Mesendoderm (in vitro differentiated cells): ENCODE data around the gene SRSF10.

Source experiments
- DNase-seq: peaks from one replicate; pipeline ENCODE4 v3.0.0; 2013
- H2AK5ac ChIP-seq: 2 replicates; pipeline ENCODE4 v1.6.1; 2013; ENCODE audit warnings: low read length, inconsistent platforms
- H2BK120ac ChIP-seq: 2 replicates; pipeline ENCODE4 v1.6.1; 2013; ENCODE audit warnings: low read depth, mild to moderate bottlenecking, low read length, moderate library complexity, mixed read lengths
- H2BK15ac ChIP-seq: replicated peaks from 2 replicates; pipeline ENCODE4 v1.6.1; 2013; ENCODE audit warnings: low read depth, mild to moderate bottlenecking, moderate library complexity
- H2BK5ac ChIP-seq: 2 replicates; pipeline ENCODE4 v1.6.1; 2013; ENCODE audit warnings: low read length, inconsistent platforms
- H3K18ac ChIP-seq: 2 replicates; pipeline ENCODE4 v1.6.1; 2013; ENCODE audit warnings: mild to moderate bottlenecking, low read length, mixed read lengths
- H3K23ac ChIP-seq: one replicate; pipeline ENCODE4 v1.6.1; 2013; ENCODE audit warnings: low read length
- H3K27ac ChIP-seq: 2 replicates; pipeline ENCODE4 v1.5.1; 2013; ENCODE audit warnings: low read depth, mild to moderate bottlenecking, inconsistent platforms, low read length, moderate library complexity
- H3K27me3 ChIP-seq: 2 replicates; pipeline ENCODE4 v1.6.1; 2013; ENCODE audit warnings: low read length, control low read depth, mild to moderate bottlenecking, inconsistent platforms; ENCODE audit not compliant: insufficient read depth, poor library complexity
- H3K36me3 ChIP-seq: 2 replicates; pipeline ENCODE4 v1.6.1; 2013; ENCODE audit warnings: low read length, inconsistent platforms; ENCODE audit not compliant: control insufficient read depth, insufficient read depth
- H3K4ac ChIP-seq: one replicate; pipeline ENCODE4 v1.6.1; 2013; ENCODE audit warnings: low read depth, mild to moderate bottlenecking, low read length, moderate library complexity
- H3K4me1 ChIP-seq: 2 replicates; pipeline ENCODE4 v1.6.1; 2013; ENCODE audit warnings: low read depth, low read length, inconsistent platforms; ENCODE audit not compliant: control insufficient read depth
- H3K4me2 ChIP-seq: 2 replicates; pipeline ENCODE4 v1.6.1; 2013; ENCODE audit warnings: low read length
- H3K4me3 ChIP-seq: 2 replicates; pipeline ENCODE4 v1.5.1; 2013; ENCODE audit warnings: mild to moderate bottlenecking, low read length
- H3K56ac ChIP-seq: one replicate; pipeline ENCODE4 v1.6.1; 2013; ENCODE audit warnings: low read length
- H3K79me1 ChIP-seq: 2 replicates; pipeline ENCODE4 v1.6.1; 2013; ENCODE audit warnings: low read length, inconsistent platforms
- H3K79me2 ChIP-seq: 2 replicates; pipeline ENCODE4 v1.6.1; 2013; ENCODE audit warnings: mild to moderate bottlenecking, low read length; ENCODE audit not compliant: control insufficient read depth, insufficient read depth
- H3K9ac ChIP-seq: 2 replicates; pipeline ENCODE4 v1.6.1; 2013; ENCODE audit warnings: low read length, inconsistent platforms
- H4K5ac ChIP-seq: one replicate; pipeline ENCODE4 v1.6.1; 2013; ENCODE audit warnings: low read length
- H4K8ac ChIP-seq: one replicate; pipeline ENCODE4 v1.6.1; 2013; ENCODE audit warnings: low read depth, mild to moderate bottlenecking, control low read depth, low read length, moderate library complexity
- WGBS: extraction: QIAGEN DNeasy Blood & Tissue Kit; methylation state at CpG from one replicate; pipeline ENCODE4 v1.1.7; 2013; ENCODE audit warnings: low lambda C conversion rate, missing lambda C conversion rate; ENCODE audit not compliant: insufficient coverage; ENCODE audit errors: extremely low coverage; 5-methylcytosine and 5-hydroxymethylcytosine counted together

SRSF10 gene

DNA sequence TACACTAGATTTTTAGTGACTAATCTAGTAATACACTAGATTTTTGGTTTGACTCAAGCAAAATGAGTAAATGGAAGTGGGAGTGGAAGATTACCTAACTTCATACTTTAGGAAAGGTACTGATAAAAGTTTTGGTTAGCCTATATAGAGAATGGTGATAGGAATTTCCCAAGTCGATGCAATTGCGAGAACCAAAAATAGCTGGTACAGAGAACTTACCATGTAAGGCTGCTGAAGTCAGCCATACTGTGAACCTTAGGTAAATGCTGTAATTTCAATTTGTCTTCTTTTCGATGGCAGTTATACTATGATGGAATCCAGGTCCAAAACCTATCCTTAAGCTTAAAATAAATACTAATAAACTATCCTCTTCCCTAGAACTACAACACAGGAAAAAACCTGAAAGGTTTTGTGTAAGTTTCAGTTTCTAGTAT is 15.9 kb downstream of the SRSF10 start:
- Histone ChIP-seq H4K5ac (no peak overlapping the region), H2BK15ac (no peak overlapping the region), H2BK5ac (no peak overlapping the region), H4K8ac (no peak overlapping the region), H3K18ac (no peak overlapping the region), H3K4me2 (no peak overlapping the region), H3K27ac (no peak overlapping the region), H3K79me1 (no peaks in the 10 kb centered on the region), H3K36me3 (no peaks in the 10 kb centered on the region), H3K23ac (no peak overlapping the region), H3K4me1 (no peaks in the 10 kb centered on the region), H3K4me3 (no peak overlapping the region), H2AK5ac (no peak overlapping the region), H2BK120ac (no peak overlapping the region), H3K27me3 (no peaks in the 10 kb centered on the region), H3K79me2 (peaks cover 19% of the 10 kb centered on the region), H3K9ac (no peak overlapping the region), H3K4ac (no peak overlapping the region), H3K56ac (no peak overlapping the region)
- no CpG with 5 or more reads among the region's 3 CpGs for WGBS
- DNase-seq = no peak

DNA sequence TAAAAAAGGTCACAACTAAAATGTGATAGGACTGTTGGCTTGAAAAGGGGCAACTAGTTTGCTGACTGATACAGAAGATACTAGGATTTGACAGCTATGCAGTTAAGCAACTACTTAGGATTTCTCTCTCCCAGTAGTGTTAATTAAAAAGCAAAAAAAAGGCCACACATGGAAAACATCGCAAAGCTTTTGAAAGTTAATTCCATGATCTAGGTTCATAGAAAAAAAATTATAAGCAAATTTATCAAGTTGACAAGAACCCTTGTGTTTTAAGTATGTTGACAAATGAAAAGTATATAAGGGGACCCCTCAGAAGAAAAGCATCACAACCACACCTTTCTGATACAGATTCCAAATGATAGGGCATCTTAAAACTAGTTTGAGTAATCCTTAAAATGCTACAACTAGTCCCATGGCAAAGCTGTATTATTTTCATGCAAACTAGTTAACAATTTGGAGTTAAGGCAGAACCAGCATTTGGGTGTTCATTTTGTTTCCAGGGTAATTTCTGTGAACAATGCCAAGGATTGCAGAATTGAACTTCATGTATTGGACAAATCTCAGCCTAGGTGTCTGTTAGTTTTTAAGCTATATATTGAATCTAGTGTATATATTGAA is 16.4 kb downstream of the SRSF10 start:
- Histone ChIP-seq H3K27ac (no peak overlapping the region), H3K18ac (no peak overlapping the region), H3K79me1 (no peaks in the 10 kb centered on the region), H2AK5ac (no peak overlapping the region), H2BK120ac (no peak overlapping the region), H3K79me2 (peaks cover 19% of the 10 kb centered on the region), H4K8ac (no peak overlapping the region), H2BK5ac (no peak overlapping the region), H3K4me3 (no peak overlapping the region), H3K4me2 (no peak overlapping the region), H3K27me3 (no peaks in the 10 kb centered on the region), H2BK15ac (no peak overlapping the region), H4K5ac (no peak overlapping the region), H3K4ac (no peak overlapping the region), H3K23ac (no peak overlapping the region), H3K36me3 (no peaks in the 10 kb centered on the region), H3K56ac (no peak overlapping the region), H3K9ac (no peak overlapping the region), H3K4me1 (no peaks in the 10 kb centered on the region)
- WGBS = no CpG with 5 or more reads among the region's 1 CpG
- DNase-seq = no peak

DNA sequence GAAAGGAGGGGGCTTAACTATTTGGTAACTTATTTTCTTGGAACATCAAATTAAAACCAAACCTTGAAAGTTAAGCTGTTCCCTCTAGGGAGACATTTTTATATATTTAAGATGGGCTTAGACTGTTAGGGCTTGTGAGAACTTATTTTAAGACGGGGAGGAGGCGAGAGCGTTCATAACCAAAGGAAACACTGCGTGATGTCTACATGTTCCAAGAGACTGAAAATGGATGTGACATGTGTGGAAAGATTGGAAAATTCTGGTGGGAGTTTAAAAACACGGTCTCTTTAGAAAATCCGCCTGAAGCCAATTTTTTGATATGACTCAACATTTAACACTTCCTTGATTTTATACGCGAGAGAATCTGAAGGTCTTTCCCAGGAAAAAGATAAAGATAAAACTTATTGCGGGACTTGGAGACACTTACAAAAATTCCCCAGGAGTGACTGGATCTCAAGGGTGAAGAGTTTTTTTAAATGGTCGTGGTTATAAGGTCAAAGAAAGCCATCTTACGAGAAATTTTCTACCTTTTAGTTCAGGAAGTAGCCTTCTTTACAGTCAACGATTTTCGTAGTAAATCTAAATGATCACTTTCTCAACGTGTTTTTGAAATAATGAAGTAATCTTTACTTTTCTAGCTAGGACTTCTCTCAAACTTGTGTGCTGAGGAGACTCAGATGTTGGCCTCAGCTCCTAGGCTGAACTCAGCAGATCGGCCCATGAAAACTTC is 19.7 kb downstream of the SRSF10 start:
- Histone ChIP-seq H4K8ac (no peak overlapping the region), H2BK120ac (no peak overlapping the region), H3K79me1 (no peaks in the 10 kb centered on the region), H2BK5ac (no peak overlapping the region), H4K5ac (no peak overlapping the region), H3K4me2 (peak overlapping the region; percentile 2), H3K4ac (peak overlapping the region; percentile 90), H3K27ac (peak overlapping the region; percentile 98), H3K36me3 (no peaks in the 10 kb centered on the region), H3K18ac (peak overlapping the region; percentile 92), H2AK5ac (no peak overlapping the region), H3K23ac (peak overlapping the region; percentile 80), H3K56ac (peak overlapping the region; percentile 99), H3K4me1 (no peaks in the 10 kb centered on the region), H2BK15ac (no peak overlapping the region), H3K4me3 (peak overlapping the region; percentile 77), H3K27me3 (no peaks in the 10 kb centered on the region), H3K79me2 (peaks cover 19% of the 10 kb centered on the region), H3K9ac (peak overlapping the region; percentile 88)
- no CpG with 5 or more reads among the region's 15 CpGs for WGBS
- no peak for DNase-seq

- DNase-seq = peak; percentile 98
- Histone ChIP-seq H3K9ac (peak within 1 kb of the TSS; percentile 95), H2BK15ac (no peak within 1 kb of the TSS), H4K8ac (peak within 1 kb of the TSS; percentile 97), H3K27ac (peak within 1 kb of the TSS; percentile 98), H3K4me1 (no peaks in the 10 kb centered on the region), H3K18ac (peak within 1 kb of the TSS; percentile 94), H3K4me2 (peak within 1 kb of the TSS; percentile 53), H2BK120ac (peak within 1 kb of the TSS; percentile 69), H2BK5ac (peak within 1 kb of the TSS; percentile 94), H3K23ac (peak within 1 kb of the TSS; percentile 80), H3K79me1 (no peaks in the 10 kb centered on the region), H3K4me3 (peak within 1 kb of the TSS; percentile 77), H3K36me3 (no peaks in the 10 kb centered on the region), H2AK5ac (no peak within 1 kb of the TSS), H3K27me3 (no peaks in the 10 kb centered on the region), H3K4ac (peak within 1 kb of the TSS; percentile 90), H3K56ac (peak within 1 kb of the TSS; percentile 99), H4K5ac (no peak within 1 kb of the TSS), H3K79me2 (peaks cover 19% of the 10 kb centered on the region)
- no CpG with 5 or more reads among the region's 84 CpGs for WGBS
Measured at GRCh38 chr1:23959461-23960290, 20.5 kb downstream of the SRSF10 start, which contains the start of gene PNRC2. Gene PNRC2, plus strand, starts transcription at chr1:23959828. Its CDS starts 1,630 bp downstream, at chr1:23961458.

DNA sequence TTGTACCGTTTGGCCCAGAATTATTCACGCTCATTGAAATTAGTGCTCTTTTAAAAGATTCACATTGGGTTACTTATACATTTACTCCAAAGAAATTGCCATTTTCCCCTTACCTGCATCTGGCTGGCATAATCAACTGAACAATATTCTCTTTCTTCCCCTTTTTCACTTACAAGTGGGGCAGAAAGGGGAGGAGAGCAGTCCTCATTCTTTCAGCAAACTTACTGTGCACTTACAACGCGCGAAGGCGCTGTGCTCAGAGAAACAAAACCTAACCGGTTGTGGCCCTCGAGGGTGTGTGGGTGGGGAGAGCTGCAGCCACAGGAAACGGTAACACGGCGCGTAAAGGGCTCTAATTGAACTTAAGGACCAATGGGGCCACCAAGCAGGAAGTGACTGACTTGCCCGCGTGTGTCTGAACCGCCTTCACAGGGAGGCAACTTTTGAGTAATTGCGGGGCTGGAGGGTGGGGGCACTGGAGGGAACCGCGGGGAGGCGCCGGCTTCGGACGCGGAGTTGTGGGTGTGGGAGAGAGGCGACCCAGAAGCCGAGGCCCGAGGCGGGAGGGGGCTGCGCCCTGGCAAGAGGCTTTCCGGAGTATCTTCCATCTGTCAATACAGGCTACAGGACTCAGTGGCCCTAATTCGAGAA is 21.2 kb downstream of the SRSF10 start:
- peak overlapping the region; percentile 98 for H3K27ac ChIP-seq
- H3K4me3 ChIP-seq = peak overlapping the region; percentile 72
- no peaks in the 10 kb centered on the region for H3K36me3 ChIP-seq
- whole genome bisulfite sequencing = no CpG with 5 or more reads among the region's 30 CpGs
- no peak overlapping the region for H2BK15ac ChIP-seq
- H3K9ac ChIP-seq = peak overlapping the region; percentile 95
- H3K4me1 ChIP-seq = no peaks in the 10 kb centered on the region
- H2AK5ac ChIP-seq = no peak overlapping the region
- no peak overlapping the region for H4K8ac ChIP-seq
- H3K4ac ChIP-seq = peak overlapping the region; percentile 66
- peak; percentile 97 for DNase-seq
- peak overlapping the region; percentile 65 for H2BK5ac ChIP-seq
- H3K23ac ChIP-seq = no peak overlapping the region
- peak overlapping the region; percentile 95 for H3K56ac ChIP-seq
- H2BK120ac ChIP-seq = peak overlapping the region; percentile 48
- no peaks in the 10 kb centered on the region for H3K79me1 ChIP-seq
- peaks cover 19% of the 10 kb centered on the region for H3K79me2 ChIP-seq
- H3K18ac ChIP-seq = peak overlapping the region; percentile 94
- peak overlapping the region; percentile 53 for H3K4me2 ChIP-seq
- H4K5ac ChIP-seq = no peak overlapping the region
- H3K27me3 ChIP-seq = no peaks in the 10 kb centered on the region
